Astrocyte of the spinal cord (primary cell): ENCODE results near the gene SLAIN1.
"Not testable (repeated sequence)": the region's sequence is repeated elsewhere in the genome, so short reads cannot be mapped to it uniquely, and the experiment has no call there.

Source experiments
- DNase-seq: peaks from one replicate; pipeline ENCODE4 v3.0.0; 2011; ENCODE audit warnings: low read depth, low spot score
- H3K4me3 ChIP-seq: 2 replicates; pipeline ENCODE4 v1.5.1; 2011; ENCODE audit warnings: low read depth, mild to moderate bottlenecking, low read length, moderate library complexity
- in situ Hi-C: cut with HindIII; loops from 2 replicates; pipeline ENCODE4 v1.10.0; 2017; ENCODE audit warnings: low sequenced_read_pairs
- TF ChIP-seq, protein P1 (sequence below): IDR thresholded peaks from 2 replicates; pipeline ENCODE4 v1.5.1; 2012; ENCODE audit warnings: low read depth, mild to moderate bottlenecking, low read length, inconsistent platforms

Gene SLAIN1

DNA sequence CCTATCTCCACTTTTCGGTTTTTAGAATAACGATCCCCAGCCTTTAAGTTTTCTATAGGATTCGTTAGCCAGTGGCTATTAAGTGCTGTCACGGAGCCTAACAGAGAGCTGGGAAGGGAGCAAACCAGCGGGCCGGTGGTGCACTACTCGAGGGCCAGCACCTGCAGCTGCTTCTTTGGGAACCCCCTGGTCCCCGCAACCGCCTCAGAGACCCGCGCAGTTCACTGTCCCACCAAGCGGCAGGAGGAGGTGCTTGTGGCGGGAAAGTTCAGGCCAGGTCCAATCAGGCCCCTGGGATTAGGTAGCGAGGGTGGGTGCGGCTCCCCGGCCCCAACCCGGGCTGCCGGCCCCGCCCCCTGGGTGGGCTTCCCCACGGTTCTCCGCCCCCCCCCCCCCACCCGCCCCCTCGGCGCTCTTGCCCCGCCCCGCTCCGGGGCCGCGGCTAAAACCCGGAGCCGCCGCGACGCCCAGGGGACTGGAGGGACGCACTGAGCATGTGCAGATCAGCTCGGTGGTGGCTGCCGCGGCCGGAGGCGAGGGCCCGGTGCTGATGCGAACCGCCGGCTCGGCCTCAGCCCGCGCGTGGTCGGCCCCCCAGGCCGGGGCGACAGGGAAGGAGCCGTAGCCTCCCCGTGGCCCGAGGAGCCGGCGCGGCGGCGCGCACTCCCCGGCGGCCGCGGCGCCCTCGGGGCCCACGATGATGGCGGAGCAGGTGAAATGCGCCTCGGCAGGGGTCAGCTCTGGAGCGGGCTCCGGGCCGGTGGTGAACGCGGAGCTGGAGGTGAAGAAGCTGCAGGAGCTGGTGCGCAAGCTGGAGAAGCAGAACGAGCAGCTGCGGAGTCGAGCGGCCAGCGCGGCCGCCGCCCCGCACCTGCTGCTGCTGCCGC lies at the start of gene SLAIN1:
SLAIN1 (plus strand) TSS at position 471 of the 887 bp plus-strand sequence; CDS start at position 698, 227 bp downstream.
- H3K4me3 ChIP-seq: peak within 1 kb of the TSS; percentile 49
- DNase-seq: peak; percentile 70
- in situ Hi-C loops: no loop called here
- TF ChIP-seq, protein P1, sequence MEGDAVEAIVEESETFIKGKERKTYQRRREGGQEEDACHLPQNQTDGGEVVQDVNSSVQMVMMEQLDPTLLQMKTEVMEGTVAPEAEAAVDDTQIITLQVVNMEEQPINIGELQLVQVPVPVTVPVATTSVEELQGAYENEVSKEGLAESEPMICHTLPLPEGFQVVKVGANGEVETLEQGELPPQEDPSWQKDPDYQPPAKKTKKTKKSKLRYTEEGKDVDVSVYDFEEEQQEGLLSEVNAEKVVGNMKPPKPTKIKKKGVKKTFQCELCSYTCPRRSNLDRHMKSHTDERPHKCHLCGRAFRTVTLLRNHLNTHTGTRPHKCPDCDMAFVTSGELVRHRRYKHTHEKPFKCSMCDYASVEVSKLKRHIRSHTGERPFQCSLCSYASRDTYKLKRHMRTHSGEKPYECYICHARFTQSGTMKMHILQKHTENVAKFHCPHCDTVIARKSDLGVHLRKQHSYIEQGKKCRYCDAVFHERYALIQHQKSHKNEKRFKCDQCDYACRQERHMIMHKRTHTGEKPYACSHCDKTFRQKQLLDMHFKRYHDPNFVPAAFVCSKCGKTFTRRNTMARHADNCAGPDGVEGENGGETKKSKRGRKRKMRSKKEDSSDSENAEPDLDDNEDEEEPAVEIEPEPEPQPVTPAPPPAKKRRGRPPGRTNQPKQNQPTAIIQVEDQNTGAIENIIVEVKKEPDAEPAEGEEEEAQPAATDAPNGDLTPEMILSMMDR: no peak

GRCh38 chr13:77650409-77650808 lies 47.1 kb upstream of the SLAIN1 start:
- H3K4me3 ChIP-seq: no peak overlapping the region
- no peak for DNase-seq
- TF ChIP-seq, protein P1: no peak
- in situ Hi-C loops: no loop called here

- DNase-seq: no peak
- TF ChIP-seq, protein P1: no peak
- H3K4me3 ChIP-seq: no peak overlapping the region
- in situ Hi-C loops: no loop called here
Observed at GRCh38 chr13:77653301-77653700, 44.2 kb upstream of the SLAIN1 start.

- in situ Hi-C loops, DNase-seq, H3K4me3 ChIP-seq: not testable (repeated sequence)
Observed at GRCh38 chr13:77660016-77660415, 37.5 kb upstream of the SLAIN1 start.

DNA sequence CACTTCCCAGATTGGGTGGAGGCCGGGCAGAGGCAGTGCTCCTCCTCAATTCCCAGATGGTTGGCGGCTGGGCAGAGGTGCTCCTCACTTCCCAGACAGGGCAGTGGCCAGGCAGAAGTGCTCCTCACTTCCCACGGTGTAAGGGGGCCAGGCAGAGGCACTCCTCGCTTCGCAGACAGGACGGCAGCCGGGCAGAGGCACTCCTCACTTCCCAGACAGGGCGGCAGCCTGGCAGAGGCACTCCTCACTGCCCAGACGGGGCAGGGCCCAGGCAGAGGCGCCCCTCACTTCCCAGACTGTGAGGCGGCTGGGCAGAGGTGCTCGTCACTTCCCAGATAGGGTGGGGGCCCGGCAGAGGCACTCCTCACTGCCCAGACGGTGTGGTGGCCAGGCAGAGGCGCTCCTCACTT lies 36.6 kb upstream of the SLAIN1 start:
- H3K4me3 ChIP-seq: no peak overlapping the region
- in situ Hi-C loops: no loop called here
- DNase-seq: no peak
- TF ChIP-seq, protein P1: no peak

GRCh38 chr13:77662301-77662700 lies 35.2 kb upstream of the SLAIN1 start:
- DNase-seq, H3K4me3 ChIP-seq, in situ Hi-C loops: not testable (repeated sequence)

DNA sequence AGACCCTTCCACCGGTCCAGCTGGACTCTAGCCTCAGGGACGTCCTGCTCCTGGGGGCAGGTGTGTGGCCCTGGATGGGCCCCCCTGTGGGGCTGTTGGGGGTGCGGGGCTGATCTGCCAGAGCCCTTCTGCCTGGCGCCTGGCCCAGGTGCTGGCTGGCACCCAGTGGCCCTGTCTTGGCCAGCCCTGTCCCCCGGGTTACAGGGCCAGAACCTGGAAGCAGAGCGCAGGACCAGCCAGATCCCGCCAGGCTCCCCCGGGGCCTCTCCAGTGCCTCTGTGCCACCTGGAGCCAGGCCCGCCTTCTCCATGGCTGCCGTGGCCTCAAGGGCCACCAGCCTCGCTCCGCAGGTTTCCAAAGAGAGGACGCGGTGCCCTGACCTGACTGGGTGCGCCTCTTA lies 34.7 kb upstream of the SLAIN1 start:
- DNase-seq, in situ Hi-C loops, H3K4me3 ChIP-seq: not testable (repeated sequence)

DNA sequence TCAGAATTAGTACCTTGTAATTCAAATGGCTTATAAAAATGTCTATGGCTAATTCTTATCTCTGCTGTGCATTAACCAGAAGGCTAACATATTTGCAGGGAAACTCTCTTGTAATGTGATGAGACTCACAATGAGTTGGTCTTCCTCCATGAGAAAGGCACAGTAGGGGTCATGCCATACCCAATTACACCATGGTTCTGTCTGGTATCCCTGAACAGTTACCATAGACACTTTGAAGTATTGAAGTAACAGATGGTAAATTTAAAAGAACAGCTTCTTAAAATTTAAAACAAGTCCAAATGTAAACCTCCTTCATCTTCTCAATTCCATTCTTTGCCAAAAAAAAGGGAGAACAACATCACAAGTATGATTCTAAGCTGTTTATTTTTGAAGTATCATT lies 22.6 kb upstream of the SLAIN1 start:
- in situ Hi-C loops: no loop called here
- DNase-seq: no peak
- no peak overlapping the region for H3K4me3 ChIP-seq
- TF ChIP-seq, protein P1: no peak
